Measurements from ENCODE around the gene BAIAP2L1.

BAIAP2L1 gene

DNA sequence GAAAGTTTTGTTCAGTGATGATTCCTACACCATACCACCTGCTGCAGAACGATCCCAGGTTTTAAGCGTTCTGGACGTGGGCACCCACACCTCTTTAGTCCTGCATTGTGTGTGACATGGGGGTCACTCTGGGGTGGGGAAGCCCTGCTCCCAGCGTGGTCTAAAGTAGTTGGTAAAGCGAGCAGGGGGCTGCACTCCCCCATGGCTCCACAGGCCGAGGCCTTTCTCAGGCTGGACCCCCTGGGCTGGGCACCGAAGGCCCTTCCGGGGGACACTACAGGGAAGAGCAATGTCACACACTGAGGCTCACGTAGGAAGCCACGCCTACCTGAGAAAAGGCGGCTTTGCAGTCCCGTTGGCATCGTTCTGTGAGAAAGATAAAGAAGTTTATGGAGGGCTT is 107.1 kb downstream of the BAIAP2L1 start:
- DNase-seq, result no peak

DNA sequence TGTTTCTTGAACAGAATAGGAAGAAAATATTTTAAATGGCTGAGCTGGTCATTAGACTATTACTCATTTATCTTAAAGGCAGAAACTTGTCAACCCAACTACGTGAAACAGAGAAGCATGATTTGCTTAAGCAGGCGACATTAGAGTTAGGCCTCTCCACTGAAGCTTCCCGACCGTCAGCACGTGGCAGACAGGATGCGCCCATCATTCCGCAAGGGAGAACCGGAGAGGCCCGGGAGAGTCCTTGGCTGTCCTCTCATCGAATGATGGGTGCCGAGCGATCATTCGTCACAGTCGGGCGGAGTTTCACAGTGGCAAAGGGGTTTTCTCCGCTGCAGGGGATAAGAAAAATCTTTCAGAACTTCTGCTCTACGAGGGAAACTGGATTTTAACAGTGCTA is 107.6 kb downstream of the BAIAP2L1 start:
- ATAC-seq, result no peak
- DNase-seq, result no peak

More for the DNA sequence above, 107.1 kb downstream of the BAIAP2L1 start:
- no peak for ATAC-seq

DNA sequence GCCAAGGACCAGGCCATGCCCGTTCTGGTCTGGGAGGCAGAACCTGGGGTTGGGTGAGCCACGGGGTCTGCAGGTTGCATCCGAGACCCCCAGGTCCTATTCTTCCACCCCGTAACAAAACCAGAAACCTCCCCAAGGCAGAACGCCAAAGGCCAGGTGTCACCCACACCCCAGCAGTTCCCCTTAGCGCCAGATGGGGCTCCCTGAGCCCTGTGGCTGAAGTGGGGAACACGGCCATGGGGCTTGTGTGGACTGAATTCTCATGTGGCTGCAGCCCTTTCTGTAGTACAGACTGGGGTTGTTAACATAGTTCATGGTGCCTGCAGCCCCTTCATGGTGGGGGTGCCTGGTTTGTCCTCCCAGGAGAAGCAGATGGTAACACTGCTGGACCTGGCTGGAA is 109.2 kb downstream of the BAIAP2L1 start:
- no peak for ATAC-seq

DNA sequence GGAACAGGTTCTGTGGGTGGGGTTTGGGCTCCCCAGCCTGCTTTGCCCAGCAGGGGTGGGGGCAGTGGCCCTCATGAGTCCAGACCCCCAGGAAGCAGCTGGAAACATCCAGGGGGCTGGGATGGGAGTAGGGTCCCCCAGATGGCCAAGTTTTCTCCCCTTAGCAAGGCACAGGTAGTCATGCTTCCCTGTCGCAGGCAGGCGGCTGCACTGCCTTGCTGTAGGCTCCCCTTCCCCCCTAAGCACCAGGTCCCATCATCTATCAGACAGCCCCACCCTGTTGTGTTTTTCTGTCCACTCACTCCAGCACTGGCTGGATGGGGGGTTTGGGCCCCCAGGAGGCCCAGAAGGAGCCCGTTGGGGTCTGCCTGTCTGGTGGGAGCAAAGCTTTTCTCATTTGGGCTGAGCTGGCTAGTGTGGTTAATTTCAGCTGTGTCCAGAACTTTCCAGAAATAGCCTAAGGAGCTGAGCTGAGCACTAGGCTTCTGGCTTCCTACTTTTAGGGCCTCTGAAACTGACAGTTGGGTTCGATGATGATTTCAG is 111.5 kb downstream of the BAIAP2L1 start:
- ATAC-seq (no peak), DNase-seq (no peak)

More for the DNA sequence above, 109.2 kb downstream of the BAIAP2L1 start:
- DNase-seq, result no peak

DNA sequence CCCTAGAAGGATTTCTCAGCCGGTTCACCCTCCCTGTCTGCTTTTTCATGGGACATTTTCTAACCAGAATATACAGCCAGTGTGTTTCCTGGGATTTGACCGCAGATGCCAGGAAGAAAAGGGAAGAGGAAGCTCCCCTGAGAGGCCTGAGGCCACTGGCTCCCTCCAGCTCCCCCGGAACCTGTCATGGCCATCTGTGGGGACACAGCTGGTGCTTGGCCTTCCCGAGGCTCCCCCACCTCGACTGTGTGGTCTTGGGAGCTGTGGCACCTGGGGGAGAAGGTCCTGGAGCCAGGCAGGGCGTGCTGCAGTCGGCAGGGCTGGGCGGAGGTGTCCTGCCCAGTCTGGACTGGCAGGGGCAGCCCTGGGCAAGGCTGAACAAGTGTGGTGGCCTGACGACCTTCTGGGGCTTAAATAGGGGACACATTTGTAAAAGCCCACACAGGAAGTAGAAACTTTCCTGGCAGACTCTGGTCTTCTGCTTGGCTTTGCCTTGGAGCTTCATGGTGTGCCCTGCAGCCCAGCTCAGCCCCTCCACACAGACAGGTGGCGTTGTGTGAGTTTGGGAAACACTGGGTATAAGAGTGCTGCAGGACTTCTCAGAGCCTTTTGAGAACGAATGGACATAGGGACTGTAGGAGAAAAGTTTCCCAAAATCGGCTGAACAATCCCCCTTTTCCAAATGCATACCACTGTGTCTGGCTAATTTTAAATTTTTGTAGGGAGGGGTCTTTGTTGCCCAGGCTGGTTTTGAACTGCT is 112.6 kb downstream of the BAIAP2L1 start:
- no peak for ATAC-seq
- no peak for DNase-seq

DNA sequence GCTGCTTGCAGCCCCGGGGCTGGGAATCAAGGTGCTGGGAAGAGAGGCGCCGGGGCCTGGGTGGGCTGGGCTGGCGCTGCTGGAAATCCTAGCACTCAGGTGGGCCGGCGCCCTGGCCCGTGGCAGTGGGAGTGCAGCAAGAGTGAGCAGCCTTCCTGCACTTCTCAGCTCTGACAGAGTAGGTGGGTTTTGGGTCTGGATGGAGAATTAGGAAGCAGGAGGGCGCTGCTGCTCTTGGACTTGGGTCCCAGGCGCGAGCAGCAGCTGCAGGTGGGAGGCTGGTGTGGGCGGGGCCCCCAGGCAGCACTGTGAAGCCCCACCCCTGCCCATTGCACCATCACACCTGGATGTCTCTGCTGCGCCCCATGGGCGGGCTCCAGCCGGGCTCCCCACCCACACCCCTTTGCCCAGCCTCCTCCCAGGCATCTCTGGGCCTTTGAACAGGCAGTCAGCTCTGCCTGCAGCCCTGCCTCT is 113.4 kb downstream of the BAIAP2L1 start:
- no peak for ATAC-seq
- DNase-seq, result no peak

DNA sequence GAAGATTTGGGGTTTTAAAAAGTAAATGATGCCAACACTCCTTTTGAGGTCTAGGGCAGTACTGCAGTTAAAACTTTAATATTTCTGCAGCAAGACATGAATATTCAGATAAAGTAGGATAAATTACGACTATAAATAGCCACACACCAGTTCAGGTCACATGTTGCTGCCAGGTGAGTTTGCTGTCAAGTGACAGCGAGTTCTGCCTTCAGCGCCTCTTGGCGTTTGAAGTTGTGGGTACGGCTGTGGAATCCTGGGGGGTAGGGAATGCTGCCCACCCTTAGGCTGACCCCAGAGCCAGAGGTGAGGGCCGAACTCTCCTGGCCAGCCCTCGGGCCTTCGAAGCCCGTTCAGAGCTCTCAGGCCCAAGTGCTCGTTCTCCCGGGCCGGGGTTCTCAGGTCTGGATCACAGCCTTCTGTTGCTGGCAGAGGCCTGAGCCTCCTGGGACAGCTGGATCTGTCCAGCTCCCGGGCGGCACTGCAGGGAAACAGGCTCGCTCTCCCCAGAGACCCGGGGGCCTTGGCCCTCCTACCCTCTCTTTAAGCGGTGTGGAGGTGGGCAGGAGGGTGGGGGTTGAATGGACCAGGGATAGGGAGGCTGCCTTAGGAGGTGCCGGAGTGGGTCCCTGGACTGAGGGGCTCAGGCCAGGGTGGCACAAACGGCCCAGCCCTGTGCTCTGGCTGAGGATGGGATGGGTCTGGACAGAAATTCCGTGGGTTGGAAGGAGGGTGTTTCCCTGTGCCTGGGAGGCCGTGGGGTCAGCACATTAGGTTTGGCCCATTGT is 114.0 kb downstream of the BAIAP2L1 start:
- DNase-seq (no peak), ATAC-seq (no peak)

DNA sequence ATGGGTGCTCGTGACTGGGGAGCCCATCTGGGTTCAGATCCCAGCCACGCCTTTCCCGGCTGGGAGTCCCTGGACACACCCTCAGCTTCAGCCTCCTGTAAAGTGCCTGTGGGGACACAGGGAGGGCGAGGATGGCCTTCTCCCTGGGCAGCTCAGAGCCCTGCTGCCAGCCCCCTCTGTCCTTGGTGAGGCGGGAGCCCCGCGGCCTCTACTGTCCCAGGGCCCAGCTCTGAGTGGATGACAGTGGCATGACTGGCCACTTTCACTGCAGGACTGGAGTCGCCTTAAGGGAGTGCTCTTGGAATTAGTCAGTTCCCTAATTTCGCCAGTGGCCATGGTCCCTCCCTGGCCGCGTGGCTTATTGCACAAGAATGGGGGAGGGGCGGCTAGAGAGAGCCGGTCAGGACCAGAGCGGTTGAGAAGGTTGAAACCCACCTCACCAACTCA is 114.8 kb downstream of the BAIAP2L1 start:
- DNase-seq, result no peak
- ATAC-seq, result no peak

DNA sequence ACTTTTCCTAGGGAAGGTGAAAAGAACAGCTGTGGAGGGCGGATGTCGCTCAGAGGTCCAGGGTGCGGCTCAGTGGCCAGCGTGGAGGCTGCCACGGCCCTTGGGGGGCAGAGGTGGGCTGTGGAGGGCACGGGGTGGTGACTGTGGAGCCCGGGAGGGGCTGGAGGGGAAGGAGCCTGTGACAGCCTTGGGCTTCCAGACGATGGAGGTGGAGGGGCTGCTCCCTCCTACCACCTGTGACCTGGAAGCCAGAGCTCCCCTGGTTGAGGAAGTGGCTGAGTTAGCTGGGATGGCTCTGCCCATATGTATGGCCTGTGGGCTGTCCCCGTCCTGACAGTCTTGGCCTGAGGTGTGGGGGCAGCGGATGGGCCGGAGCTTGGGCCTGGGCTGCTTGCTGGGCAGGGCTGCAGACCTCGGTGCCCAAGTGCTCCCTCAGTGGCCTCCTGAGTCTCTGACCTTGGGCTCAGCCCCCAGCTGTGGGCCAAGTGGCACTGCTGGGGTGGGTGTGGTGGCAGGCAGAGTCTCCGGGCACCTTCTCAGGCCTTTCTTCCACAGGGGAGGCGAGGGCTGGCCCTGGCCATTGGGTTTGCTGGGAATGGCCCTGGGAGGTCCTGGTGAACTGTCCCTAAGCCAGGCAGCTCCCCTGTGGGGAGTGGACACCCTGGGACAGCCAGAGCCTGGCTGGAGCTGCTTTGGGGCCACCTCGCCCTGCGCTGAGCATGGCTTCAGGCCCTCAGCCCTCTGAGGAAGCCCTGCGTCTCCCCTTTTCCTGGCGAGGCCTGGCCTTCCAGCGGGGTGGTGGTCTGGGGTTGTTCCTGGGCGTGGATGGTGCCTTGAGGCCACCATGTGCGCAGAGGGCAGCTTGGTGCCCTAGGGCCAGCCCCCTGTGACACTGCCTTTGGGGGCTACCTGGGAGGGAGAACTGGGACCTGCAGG is 115.5 kb downstream of the BAIAP2L1 start:
- no peak for DNase-seq
- no peak for ATAC-seq

DNA sequence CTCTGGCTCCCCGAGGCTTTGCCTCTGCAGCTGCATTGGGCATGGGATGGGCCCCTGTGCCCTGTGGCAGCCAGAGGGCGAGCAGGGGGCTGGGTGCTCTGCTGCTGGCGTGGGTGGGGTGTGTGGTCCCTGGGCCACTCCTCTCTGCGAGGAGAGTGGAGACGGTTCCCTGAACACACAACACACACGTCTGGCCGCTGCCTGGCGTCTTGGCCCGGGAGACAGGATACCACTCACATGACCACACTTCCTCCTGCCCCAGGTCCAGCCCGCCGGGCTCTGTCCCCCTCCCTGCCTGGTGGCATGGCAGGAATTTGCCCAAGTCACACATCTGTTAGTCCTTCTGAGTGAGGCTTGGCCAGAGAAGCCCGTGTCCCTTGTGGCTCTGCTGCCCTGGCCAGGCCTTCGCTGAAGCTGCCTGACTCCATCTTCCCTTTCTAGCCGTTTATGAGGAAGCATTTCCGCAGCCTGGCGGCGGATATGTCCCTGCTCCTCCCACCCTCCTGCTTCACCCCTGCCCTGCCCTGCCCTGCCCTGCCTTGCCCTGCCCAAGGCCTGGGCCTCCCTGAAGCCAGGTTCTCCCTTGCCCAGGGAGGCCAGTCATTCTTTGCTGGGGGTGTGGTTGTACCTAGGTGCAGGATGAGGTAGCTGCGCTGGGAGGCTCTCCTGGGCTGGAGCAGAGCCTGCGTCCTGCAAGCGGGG is 116.4 kb downstream of the BAIAP2L1 start:
- no peak for DNase-seq
- no peak for ATAC-seq

DNA sequence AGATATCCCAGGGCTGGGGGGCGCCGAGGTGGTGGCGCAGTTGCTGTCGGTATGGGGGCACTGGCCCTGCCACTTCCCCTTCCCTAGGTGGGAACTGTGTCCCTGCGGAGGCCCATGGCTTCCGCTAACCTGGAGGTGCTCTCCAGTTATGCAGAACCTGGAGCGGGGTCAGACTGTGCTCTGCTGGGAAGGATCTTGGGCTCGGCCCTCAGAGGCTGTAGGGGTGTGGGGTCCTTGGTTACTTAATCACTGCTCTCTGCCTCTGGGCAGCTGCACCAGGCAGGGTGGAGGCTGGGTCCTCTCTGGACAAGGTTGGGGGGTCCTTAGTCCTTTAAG is 117.0 kb downstream of the BAIAP2L1 start:
- DNase-seq (no peak), ATAC-seq (no peak)

DNA sequence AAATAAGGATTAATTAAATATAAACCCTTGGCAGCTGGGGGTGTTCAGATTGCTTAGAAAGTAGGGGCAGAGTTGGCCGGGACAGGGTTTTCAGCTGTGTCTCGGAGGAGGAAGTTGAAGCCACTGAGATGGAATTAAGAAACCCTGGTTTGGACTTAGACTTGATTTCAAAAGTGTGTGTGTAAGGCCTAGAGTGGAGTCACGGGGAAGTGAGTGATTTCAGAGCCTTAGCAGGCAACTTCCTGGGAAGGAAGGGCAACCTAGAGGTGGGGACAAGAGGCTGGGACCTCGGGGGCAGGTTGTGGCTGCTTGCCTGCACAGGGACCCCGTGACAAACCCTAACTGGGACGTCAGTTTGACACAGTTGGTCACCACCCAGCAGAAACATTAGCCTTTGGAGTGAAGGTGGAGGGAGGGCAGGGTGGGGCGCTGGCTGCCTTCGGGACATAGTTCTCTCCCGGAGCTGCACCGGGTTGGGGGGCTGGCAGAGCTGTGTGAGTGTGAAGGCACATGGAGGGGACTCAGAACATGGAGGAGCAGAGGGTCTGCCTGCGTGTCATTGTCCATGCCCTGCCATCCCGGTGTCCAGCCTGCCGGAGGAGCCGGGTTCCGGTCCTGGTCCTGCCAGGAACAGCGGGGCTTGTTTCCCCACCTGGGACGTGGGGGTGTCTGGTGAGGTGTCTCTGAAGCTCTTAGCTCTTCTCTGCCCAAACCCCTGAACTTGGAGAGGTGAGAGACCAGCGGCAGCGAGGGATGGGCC is 117.6 kb downstream of the BAIAP2L1 start:
- ATAC-seq (no peak), DNase-seq (no peak)

DNA sequence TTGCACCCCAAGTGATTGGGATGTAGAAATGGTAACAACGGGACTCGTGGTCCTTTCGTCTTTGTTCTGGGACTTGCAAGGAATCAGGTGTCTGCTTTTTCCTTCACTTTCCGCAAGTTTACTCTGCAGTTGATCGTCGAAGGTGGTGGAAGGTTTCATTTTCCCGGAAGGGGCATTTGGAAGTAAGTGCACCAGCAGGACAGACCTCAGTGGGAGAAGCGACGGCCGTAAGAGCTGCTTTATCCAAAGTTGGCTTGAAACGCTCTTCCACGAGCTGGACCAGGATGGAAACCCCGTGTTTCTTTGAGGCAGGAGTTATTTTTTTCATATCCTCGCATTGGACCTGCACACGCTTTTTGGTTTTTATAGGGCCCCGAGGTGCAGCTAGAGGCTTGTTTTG is 118.2 kb downstream of the BAIAP2L1 start:
- DNase-seq (no peak), ATAC-seq (no peak)

DNA sequence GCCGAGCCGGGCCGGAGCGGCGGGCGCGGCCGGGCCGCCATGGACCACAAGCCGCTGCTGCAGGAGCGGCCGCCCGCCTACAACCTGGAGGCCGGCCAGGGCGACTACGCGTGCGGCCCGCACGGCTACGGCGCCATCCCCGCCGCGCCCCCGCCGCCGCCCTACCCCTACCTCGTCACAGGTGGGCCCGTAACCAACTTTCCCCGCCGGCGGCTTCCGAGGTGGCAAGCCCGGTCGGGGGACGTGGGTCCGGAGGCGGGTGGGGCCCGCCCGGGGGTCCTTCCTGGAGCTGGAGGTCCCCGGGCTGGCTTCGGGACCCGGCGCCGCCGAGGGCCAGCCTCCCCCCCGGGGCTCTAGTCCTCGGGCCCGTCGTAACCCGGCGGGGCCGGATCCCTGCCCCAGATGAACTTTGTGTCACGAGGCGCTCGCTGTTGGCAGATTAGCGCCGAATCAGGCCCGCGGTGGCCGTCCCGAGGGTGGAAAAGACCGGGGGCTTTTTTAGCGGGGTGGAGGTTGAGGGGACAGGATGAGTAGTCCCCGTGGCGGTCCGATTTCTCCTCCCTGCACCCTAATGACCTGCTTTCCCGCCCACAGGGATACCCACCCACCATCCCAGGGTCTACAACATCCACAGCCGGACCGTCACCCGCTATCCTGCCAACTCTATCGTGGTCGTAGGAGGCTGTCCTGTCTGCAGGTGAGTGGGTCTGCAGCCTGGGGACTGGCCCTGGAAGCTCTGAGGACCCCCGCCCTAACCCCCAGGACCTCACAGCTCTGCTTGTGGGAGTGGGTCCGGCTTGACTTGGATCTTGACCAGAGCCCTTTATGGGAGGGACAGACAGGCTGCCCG is 118.9 kb downstream of the BAIAP2L1 start:
- peak; percentile 45 for DNase-seq
- peak; percentile 20 for ATAC-seq

DNA sequence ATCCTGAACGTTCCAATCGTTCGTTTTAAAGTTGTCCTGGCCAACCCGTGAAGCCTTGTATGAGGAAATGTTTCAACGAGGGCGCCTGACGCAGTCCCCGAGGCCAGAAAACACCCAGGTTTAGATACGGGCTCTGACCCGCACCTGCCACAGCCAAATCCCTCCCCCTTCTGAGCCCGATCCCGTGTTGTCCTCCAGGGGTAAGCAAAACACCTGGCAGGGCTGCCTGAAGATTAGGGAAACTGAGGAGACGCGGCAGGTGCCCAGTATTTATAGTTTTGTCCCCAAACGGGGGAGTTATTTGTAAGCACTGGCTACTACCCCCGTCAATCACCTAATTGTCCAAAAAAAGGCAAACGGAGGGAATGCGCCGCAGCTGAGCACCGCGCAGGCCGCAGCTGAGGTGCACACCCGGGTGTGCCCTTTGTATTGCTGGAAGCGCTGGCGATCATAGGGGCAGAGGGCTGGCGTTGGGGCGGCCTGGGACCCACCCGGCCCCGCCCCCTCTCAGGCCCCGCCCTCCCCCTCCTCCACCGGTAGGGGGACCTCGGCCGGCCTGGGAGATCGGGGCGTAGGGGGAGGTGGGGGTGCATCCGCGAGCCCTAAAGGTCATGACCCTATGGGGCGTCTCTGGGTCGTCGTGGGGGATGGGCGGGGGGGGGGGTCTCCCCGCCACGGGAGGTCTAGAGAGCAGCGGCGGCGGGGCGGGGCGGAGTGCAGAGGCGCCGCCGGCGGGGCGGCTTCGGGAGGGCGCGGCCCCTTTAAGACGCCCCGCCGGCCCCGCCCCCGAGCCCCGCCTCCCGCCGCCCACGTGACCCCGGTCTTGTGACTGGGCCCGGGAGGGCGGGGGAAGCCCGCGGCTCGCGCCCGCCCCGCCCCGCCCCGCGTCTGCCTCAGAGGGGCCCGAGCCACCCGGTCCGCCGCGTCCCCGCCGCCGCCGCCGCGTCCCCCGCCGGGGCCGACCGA is 119.8 kb downstream of the BAIAP2L1 start, which contains the start of gene BRI3:
TSS of gene BRI3 (plus strand) at position 896 of the 966 bp plus-strand sequence. CDS start 110 bp downstream, outside the sequence.
- peak; percentile 86 for ATAC-seq

DNA sequence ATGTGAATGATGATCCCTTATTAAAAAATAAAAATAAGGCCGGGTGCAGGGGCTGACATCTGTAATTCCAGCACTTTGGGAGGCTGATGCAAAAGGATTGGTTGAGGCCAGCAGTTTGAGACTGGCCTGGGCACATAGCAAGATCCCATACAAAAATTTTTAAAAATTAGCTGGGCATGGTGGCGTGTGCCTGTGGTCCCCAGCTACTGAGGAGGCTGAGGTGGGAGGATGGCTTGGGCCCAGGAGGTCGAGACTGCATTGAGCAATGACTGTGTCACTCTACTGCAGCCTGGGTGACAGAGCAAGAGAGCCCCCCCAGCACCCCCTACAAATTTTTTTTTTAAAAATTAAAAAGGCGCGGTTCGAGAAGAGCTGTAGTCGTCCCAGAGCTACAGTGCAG is 120.6 kb downstream of the BAIAP2L1 start:
- DNase-seq (no peak), ATAC-seq (no peak)

More for the DNA sequence above, 119.8 kb downstream of the BAIAP2L1 start, which contains the start of gene BRI3:
- DNase-seq, result peak; percentile 92

DNA sequence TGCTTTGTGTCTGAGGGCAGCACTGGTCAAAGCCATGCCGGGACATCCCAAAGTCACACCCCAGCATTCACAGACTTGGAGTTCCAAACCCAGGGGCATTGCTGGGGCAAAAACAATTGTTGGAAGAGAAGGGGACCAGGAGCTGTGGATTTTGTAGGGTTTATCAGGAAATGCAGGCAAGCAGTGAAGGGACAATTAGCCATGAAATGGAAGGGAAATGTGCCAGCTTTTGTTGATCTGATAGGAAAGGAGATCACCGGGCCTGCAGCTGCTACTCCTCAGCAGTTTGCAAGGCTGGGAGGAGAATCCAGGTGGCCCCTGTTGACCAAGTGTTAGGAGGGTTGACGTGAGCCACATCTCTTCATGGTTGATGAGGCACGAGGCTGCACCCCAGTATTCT is 122.0 kb downstream of the BAIAP2L1 start:
- ATAC-seq (no peak), DNase-seq (no peak)

DNA sequence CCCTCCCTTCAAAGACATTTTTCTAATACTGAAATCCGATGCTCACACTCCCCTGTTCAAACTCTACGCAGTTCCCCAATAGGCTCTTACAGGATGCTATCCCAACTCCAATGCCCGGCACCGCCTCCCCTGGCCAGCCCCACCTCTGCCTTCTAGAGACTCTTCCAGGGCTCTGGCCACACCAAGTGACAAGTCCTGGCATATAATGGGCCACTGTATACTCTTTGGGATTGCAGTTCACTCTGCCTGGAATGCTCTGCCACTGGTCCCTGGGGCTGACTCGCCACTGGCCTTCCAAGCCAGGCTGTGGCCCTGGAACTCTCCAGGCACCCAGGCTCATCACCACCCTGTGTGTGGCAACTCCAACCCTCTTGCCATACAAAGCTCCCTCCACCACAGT is 122.5 kb downstream of the BAIAP2L1 start:
- DNase-seq (no peak), ATAC-seq (no peak)
